K562 (cell line): ENCODE measurements around the gene SMAD4. TPM values are rescaled to one million over a fixed set of nuclear protein-coding genes. Genes with fewer than 3 reads are reported as not detected.

Experiments
- ATAC-seq: fragments of 200-7000 bp; cut with Tn5 transposase; 3 replicates; pipeline ENCODE4 v1.9.1; 2020; ENCODE audit warnings: moderate library complexity
- BruUV-seq: library from RNA; stranded (reverse); fragments of 400-500 nt; replicated peaks from 2 replicates; lab custom pipeline; 2021; lab: Mats Ljungman, UMichigan
- CTCF ChIA-PET: fragments of 300-600 bp; formaldehyde crosslinking; extraction: SDS; loops from one replicate; lab custom pipeline; 2021; ENCODE audit warnings: low intra/inter-chr PET ratio; lab: Yijun Ruan, JAX
- POLR2A ChIA-PET: fragments of 300-600, 350-650 bp; sonication (Branson Sonifier 250); formaldehyde crosslinking; extraction: SDS; loops from one replicate; lab custom pipeline; 2021; ENCODE audit warnings: antibody characterized with exemption, inconsistent platforms; lab: Yijun Ruan, JAX
- DNase-seq, 4 experiments: peaks; one replicate each; pipeline versions ENCODE4 v3.0.0 to v3.0.0-alpha.2; 2011 to 2018; ENCODE audit warnings: low spot score in 3 of 4, mixed read lengths in 3 of 4; ENCODE audit errors: extremely low read depth in 1 of 4
- FAIRE-seq: peaks from 2 replicates; lab custom pipeline; 2011; peaks lifted over from hg19 to GRCh38; lab: Jason Lieb, UNC
- H2AFZ ChIP-seq: 2 replicates; pipeline ENCODE4 v1.6.0; 2011; ENCODE audit warnings: low read depth, low read length, control low read depth, inconsistent platforms
- H3K27ac ChIP-seq: fragments of 200-600 bp; 3 replicates; pipeline ENCODE4 v1.8.0; 2011; ENCODE audit warnings: low read depth, mild to moderate bottlenecking, control low read depth, inconsistent platforms, low read length, moderate library complexity, mixed read lengths; ENCODE audit errors: extremely low read depth
- H3K27me3 ChIP-seq, 2 experiments: fragments of 300-600 bp in 1 of 2; 2 replicates in 1 of 2; 3 replicates in 1 of 2; pipeline versions ENCODE4 v1.6.0 to v1.8.0; 2011; ENCODE audit warnings: inconsistent platforms in 2 of 2, low read length in 2 of 2, mild to moderate bottlenecking in 1 of 2, mixed read lengths in 1 of 2, moderate library complexity in 1 of 2; ENCODE audit not compliant: control insufficient read depth in 2 of 2, insufficient read depth in 2 of 2
- H3K36me3 ChIP-seq: fragments of 300-600 bp; 3 replicates; pipeline ENCODE4 v1.8.0; 2011; ENCODE audit warnings: mild to moderate bottlenecking, low read length, inconsistent platforms; ENCODE audit not compliant: control insufficient read depth, insufficient read depth
- H3K4me1 ChIP-seq, 2 experiments: fragments of 200-600 bp in 1 of 2; replicated peaks in 1 of 2; 2 replicates in 1 of 2; 3 replicates in 1 of 2; pipeline versions ENCODE4 v1.5.1 to v1.8.0; 2011; ENCODE audit warnings: inconsistent platforms in 2 of 2, low read length in 2 of 2, mild to moderate bottlenecking in 1 of 2, mixed read lengths in 1 of 2, moderate library complexity in 1 of 2; ENCODE audit not compliant: control insufficient read depth in 2 of 2, insufficient read depth in 2 of 2
- H3K4me2 ChIP-seq: 2 replicates; pipeline ENCODE4 v1.6.1; 2011; ENCODE audit warnings: low read length, control low read depth, inconsistent platforms, mixed read lengths; ENCODE audit not compliant: insufficient read depth
- H3K4me3 ChIP-seq: fragments of 200-600 bp; sonication (generic), shearing (Covaris generic); 2 replicates; pipeline ENCODE4 v1.5.1; 2016; ENCODE audit warnings: control low read depth, inconsistent platforms
- H3K79me2 ChIP-seq: fragments of 200-600 bp; 3 replicates; pipeline ENCODE4 v1.8.0; 2011; ENCODE audit warnings: low read length, inconsistent platforms; ENCODE audit not compliant: control insufficient read depth, insufficient read depth
- H3K9ac ChIP-seq, 2 experiments: 2 replicates each; pipeline versions ENCODE4 v1.6.0 to v1.6.1; 2011; ENCODE audit warnings: low read depth in 2 of 2, low read length in 2 of 2, control low read depth in 1 of 2, inconsistent platforms in 1 of 2, mild to moderate bottlenecking in 1 of 2, mixed read lengths in 1 of 2; ENCODE audit not compliant: insufficient read depth in 1 of 2
- H3K9me1 ChIP-seq: one replicate; pipeline ENCODE4 v1.6.0; 2011; ENCODE audit warnings: inconsistent platforms, mild to moderate bottlenecking, low read length, moderate library complexity; ENCODE audit not compliant: control insufficient read depth, insufficient read depth
- H3K9me3 ChIP-seq: replicated peaks from 2 replicates; pipeline ENCODE4 v1.5.1; 2011; ENCODE audit warnings: low read depth, low read length, inconsistent platforms; ENCODE audit not compliant: control insufficient read depth, insufficient read depth
- H4K20me1 ChIP-seq: replicated peaks from 2 replicates; pipeline ENCODE4 v1.6.1; 2011; ENCODE audit warnings: low read length, inconsistent platforms, mixed read lengths; ENCODE audit not compliant: control insufficient read depth, insufficient read depth
- CBX1 ChIP-seq: sonication (generic); IDR thresholded peaks from 2 replicates; pipeline ENCODE4 v1.6.1; 2016; ENCODE audit warnings: antibody characterized with exemption, low read depth, mild to moderate bottlenecking
- CHD2 ChIP-seq: IDR thresholded peaks from 2 replicates; pipeline ENCODE4 v1.6.1; 2011; ENCODE audit warnings: low read depth, low read length
- NUFIP1 ChIP-seq: fragments of 450-650 bp; IDR thresholded peaks from 2 replicates; pipeline ENCODE4 v1.6.1; 2018; ENCODE audit not compliant: partially characterized antibody
- POLR3A ChIP-seq: IDR thresholded peaks from 2 replicates; pipeline ENCODE4 v1.6.1; 2011; ENCODE audit warnings: borderline replicate concordance, mild to moderate bottlenecking, moderate library complexity; ENCODE audit not compliant: insufficient read length, insufficient read depth; ENCODE audit errors: extremely low read depth
- SAFB2 ChIP-seq: fragments of 200-400 bp; formaldehyde crosslinking; IDR thresholded peaks from 2 replicates; pipeline ENCODE4 v1.6.1; 2018; ENCODE audit warnings: borderline replicate concordance, low read length, low read depth, moderate library complexity; ENCODE audit not compliant: severe bottlenecking
- TSHZ1 ChIP-seq: fragments of 250-450 bp; sonication (Bioruptor Pico); IDR thresholded peaks from 2 replicates; pipeline ENCODE4 v1.4.0; 2020; ENCODE audit warnings: mild to moderate bottlenecking, moderate library complexity
- WGBS: fragments of 100-300 bp; shearing (Covaris generic); methylation state at CpG from one replicate; pipeline ENCODE4 v1.1.6; 2016; ENCODE audit warnings: low coverage, mixed read lengths; ENCODE audit not compliant: insufficient coverage; ENCODE audit errors: missing lambda C conversion rate; 5-methylcytosine and 5-hydroxymethylcytosine counted together
- in situ Hi-C: fragments of 300-500 bp; cut with MboI; formaldehyde crosslinking; loops from 4 replicates; pipeline ENCODE4 v1.15.0; 2018; ENCODE audit warnings: inconsistent platforms, mixed read lengths
- intact Hi-C: fragments of 100-400 bp; cut with micrococcal nuclease; formaldehyde crosslinking; loops from 2 replicates; pipeline ENCODE4 v1.14.2; 2022
- polyA plus RNA-seq, 8 experiments: library from polyadenylated mRNA; depleted of rRNA in 4 of 8; stranded (reverse) in 5 of 8; unstranded in 3 of 8; fragments of >200 nt; fragmentation: Nextera tagmentation in 2 of 8; fragmentation: Illumina TruSeq in 1 of 8; extraction: Ambion mirVana in 2 of 8; extraction: Trizol in 1 of 8; gene quantifications; 2 replicates each; pipeline versions ENCODE4 v1.2.1 to v1.2.3, GENCODE V29; 2011 to 2014; ENCODE audit warnings: inconsistent platforms in 1 of 8, missing spikeins in 1 of 8
- total RNA-seq, 7 experiments: library from RNA; depleted of rRNA in 6 of 7; stranded (reverse); fragments of >200 nt in 6 of 7; fragmentation: Illumina TruSeq in 2 of 7; extraction: Trizol in 2 of 7; gene quantifications; 2 replicates each; pipeline versions ENCODE4 v1.2.1 to v1.2.3, GENCODE V29; 2011 to 2021; ENCODE audit warnings: low replicate concordance in 1 of 7

The SMAD4 gene
- total and polyA plus RNA-seq, 9 of the 15 experiments (the other 6 are each of a cell fraction or from before 2014, with no cell fraction given): 5.7 to 55.0 (median 39.4) TPM

- POLR2A ChIA-PET: no interaction called here
- no peak for ATAC-seq
- no peak for DNase-seq
- H4K20me1 ChIP-seq: peaks cover 26% of the 10 kb centered on the region
- H3K79me2 ChIP-seq: peaks cover 96% of the 10 kb centered on the region
- TF ChIP-seq TSHZ1: no peak
- no peak for TF ChIP-seq SAFB2
- no peak for TF ChIP-seq CHD2
- TF ChIP-seq CBX1: no peak
- TF ChIP-seq POLR3A: no peak
- no peak for TF ChIP-seq NUFIP1
- H3K9ac ChIP-seq: no peak overlapping the region
- no peak overlapping the region for H2AFZ ChIP-seq
- no peaks in the 10 kb centered on the region for H3K27me3 ChIP-seq
- H3K4me2 ChIP-seq: no peak overlapping the region
- H3K36me3 ChIP-seq: peaks cover 14% of the 10 kb centered on the region; the same call in 1 of the 3 replicates
- intact Hi-C loops: no loop called here
- in situ Hi-C loops: no loop called here
- no peak for FAIRE-seq
- H3K9me3 ChIP-seq: no peaks in the 10 kb centered on the region
- no TSS peak for BruUV-seq
- H3K4me1 ChIP-seq: peaks cover 4 to 12% of the 10 kb centered on the region in 2 experiments; a peak in 3 of 5 replicates
- CTCF ChIA-PET: no interaction called here
- H3K27ac ChIP-seq: no peak overlapping the region
- no peaks in the 10 kb centered on the region for H3K9me1 ChIP-seq
- WGBS: 59% methylated on average over 2 of the region's 2 CpGs
- no peak overlapping the region for H3K4me3 ChIP-seq
Measured at GRCh38 chr18:51037230-51037629, 7.2 kb downstream of the SMAD4 start.
